Astrocyte (in vitro differentiated cells and primary cell): Measurements from ENCODE around the gene BPIFB3. TPM values are rescaled to one million over a fixed set of nuclear protein-coding genes. Genes with fewer than 3 reads are reported as not detected.

Experiments used
- DNase-seq: peaks from one replicate; pipeline ENCODE4 v3.0.0-alpha.2; 2010; ENCODE audit warnings: low read depth
- FAIRE-seq: peaks from 2 replicates; lab custom pipeline; 2011; peaks lifted over from hg19 to GRCh38; lab: Jason Lieb, UNC
- H2AFZ ChIP-seq: 2 replicates; pipeline ENCODE4 v1.6.0; 2012; ENCODE audit warnings: low read depth, low read length, inconsistent platforms
- H3K27ac ChIP-seq: 2 replicates; pipeline ENCODE4 v1.5.1; 2011; ENCODE audit warnings: low read depth, low read length, inconsistent platforms
- H3K27me3 ChIP-seq: 2 replicates; pipeline ENCODE4 v1.6.0; 2011; ENCODE audit warnings: low read length, inconsistent platforms; ENCODE audit not compliant: insufficient read depth
- H3K36me3 ChIP-seq: 2 replicates; pipeline ENCODE4 v1.5.1; 2011; ENCODE audit warnings: low read length, inconsistent platforms; ENCODE audit not compliant: insufficient read depth
- H3K4me1 ChIP-seq: 2 replicates; pipeline ENCODE4 v1.5.1; 2011; ENCODE audit warnings: low read length, inconsistent platforms; ENCODE audit not compliant: insufficient read depth
- H3K4me2 ChIP-seq: 2 replicates; pipeline ENCODE4 v1.6.0; 2012; ENCODE audit warnings: low read length, inconsistent platforms
- H3K4me3 ChIP-seq: 2 replicates; pipeline ENCODE4 v1.5.1; 2011; ENCODE audit warnings: low read depth, mild to moderate bottlenecking, low read length, inconsistent platforms; ENCODE audit not compliant: insufficient read depth
- H3K79me2 ChIP-seq: 2 replicates; pipeline ENCODE4 v1.6.0; 2012; ENCODE audit warnings: mild to moderate bottlenecking, low read length, inconsistent platforms; ENCODE audit not compliant: insufficient read depth
- H3K9ac ChIP-seq: 2 replicates; pipeline ENCODE4 v1.6.0; 2012; ENCODE audit warnings: mild to moderate bottlenecking, low read length, inconsistent platforms
- H3K9me3 ChIP-seq: 2 replicates; pipeline ENCODE4 v1.5.1; 2012; ENCODE audit warnings: low read depth, mild to moderate bottlenecking, low read length, inconsistent platforms; ENCODE audit not compliant: insufficient read depth
- H4K20me1 ChIP-seq: 2 replicates; pipeline ENCODE4 v1.6.0; 2012; ENCODE audit warnings: low read length, inconsistent platforms; ENCODE audit not compliant: insufficient read depth
- H3K27ac Mint-ChIP-seq: one replicate; pipeline ENCODE4 v1.8.0; 2021; ENCODE audit warnings: mild to moderate bottlenecking, mixed read lengths; ENCODE audit not compliant: unreplicated experiment
- H3K27me3 Mint-ChIP-seq: one replicate; pipeline ENCODE4 v1.8.0; 2021; ENCODE audit warnings: low read depth, mixed read lengths; ENCODE audit not compliant: unreplicated experiment
- H3K36me3 Mint-ChIP-seq: one replicate; pipeline ENCODE4 v1.8.0; 2021; ENCODE audit warnings: low read depth, mixed read lengths; ENCODE audit not compliant: unreplicated experiment
- H3K4me1 Mint-ChIP-seq: one replicate; pipeline ENCODE4 v1.8.0; 2021; ENCODE audit warnings: low read depth, mixed read lengths; ENCODE audit not compliant: unreplicated experiment
- H3K4me3 Mint-ChIP-seq: one replicate; pipeline ENCODE4 v1.8.0; 2021; ENCODE audit warnings: mild to moderate bottlenecking, moderate library complexity, mixed read lengths; ENCODE audit not compliant: unreplicated experiment
- H3K9me3 Mint-ChIP-seq: one replicate; pipeline ENCODE4 v1.8.0; 2021; ENCODE audit warnings: mild to moderate bottlenecking, mixed read lengths; ENCODE audit not compliant: unreplicated experiment
- EZH2 ChIP-seq: IDR thresholded peaks from 2 replicates; pipeline ENCODE4 v1.6.1; 2012; ENCODE audit warnings: mild to moderate bottlenecking, low read length, inconsistent platforms; ENCODE audit not compliant: insufficient read depth
- total RNA-seq: library from RNA; stranded (reverse); gene quantifications from 2 replicates; pipeline ENCODE4 v1.2.1, GENCODE V29; 2021
- TF ChIP-seq, protein P1 (sequence below): IDR thresholded peaks from 2 replicates; pipeline ENCODE4 v1.5.1; 2011; ENCODE audit warnings: low read depth, mild to moderate bottlenecking, inconsistent platforms, low read length, moderate library complexity; ENCODE audit not compliant: insufficient read depth

BPIFB3 gene
- total RNA-seq, 1 donor from 2014 or later: not detected

DNA sequence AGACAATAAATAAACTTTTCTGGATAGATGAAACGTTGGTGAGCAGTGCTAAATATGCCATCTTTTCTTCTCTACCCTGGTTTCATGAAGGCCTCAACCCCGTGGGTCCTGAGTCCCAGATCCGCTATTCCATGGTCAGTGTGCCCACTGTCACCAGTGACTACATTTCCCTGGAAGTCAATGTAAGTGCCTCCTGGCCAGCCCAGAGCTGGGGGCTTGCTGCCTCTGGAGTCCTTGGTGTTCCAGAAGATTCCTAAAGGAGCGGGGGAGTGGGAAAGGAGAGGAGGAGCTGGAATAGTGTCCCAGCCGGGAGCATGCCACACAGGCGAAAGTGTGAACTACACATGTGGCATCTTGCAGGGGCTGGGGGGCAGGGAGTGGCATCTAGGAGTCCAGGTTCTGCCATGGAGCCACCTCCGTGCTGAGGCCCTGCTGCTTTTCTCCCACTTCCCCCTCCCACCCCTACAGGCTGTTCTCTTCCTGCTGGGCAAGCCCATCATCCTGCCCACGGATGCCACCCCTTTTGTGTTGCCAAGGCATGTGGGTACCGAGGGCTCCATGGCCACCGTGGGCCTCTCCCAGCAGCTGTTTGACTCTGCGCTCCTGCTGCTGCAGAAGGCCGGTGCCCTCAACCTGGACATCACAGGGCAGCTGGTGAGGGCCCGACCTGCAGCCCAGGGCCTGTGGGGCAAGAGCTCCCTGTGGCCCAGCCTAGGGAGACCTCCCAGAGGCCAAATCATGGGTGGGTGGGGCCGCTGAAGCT lies 35.4 kb upstream of the BPIFB3 start:
- no peaks in the 10 kb centered on the region for H3K36me3 ChIP-seq
- no peaks in the 10 kb centered on the region for H3K9me3 ChIP-seq
- H3K36me3 Mint-ChIP-seq: no peaks in the 10 kb centered on the region
- no peak overlapping the region for H3K4me3 ChIP-seq
- no peaks in the 10 kb centered on the region for H3K4me1 ChIP-seq
- no peaks in the 10 kb centered on the region for H3K4me1 Mint-ChIP-seq
- H3K79me2 ChIP-seq: no peaks in the 10 kb centered on the region
- no peaks in the 10 kb centered on the region for H3K27me3 ChIP-seq
- H3K27me3 Mint-ChIP-seq: peaks cover 71% of the 10 kb centered on the region
- no peak overlapping the region for H3K9ac ChIP-seq
- TF ChIP-seq, protein P1, sequence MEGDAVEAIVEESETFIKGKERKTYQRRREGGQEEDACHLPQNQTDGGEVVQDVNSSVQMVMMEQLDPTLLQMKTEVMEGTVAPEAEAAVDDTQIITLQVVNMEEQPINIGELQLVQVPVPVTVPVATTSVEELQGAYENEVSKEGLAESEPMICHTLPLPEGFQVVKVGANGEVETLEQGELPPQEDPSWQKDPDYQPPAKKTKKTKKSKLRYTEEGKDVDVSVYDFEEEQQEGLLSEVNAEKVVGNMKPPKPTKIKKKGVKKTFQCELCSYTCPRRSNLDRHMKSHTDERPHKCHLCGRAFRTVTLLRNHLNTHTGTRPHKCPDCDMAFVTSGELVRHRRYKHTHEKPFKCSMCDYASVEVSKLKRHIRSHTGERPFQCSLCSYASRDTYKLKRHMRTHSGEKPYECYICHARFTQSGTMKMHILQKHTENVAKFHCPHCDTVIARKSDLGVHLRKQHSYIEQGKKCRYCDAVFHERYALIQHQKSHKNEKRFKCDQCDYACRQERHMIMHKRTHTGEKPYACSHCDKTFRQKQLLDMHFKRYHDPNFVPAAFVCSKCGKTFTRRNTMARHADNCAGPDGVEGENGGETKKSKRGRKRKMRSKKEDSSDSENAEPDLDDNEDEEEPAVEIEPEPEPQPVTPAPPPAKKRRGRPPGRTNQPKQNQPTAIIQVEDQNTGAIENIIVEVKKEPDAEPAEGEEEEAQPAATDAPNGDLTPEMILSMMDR: no peak
- no peak for TF ChIP-seq EZH2
- DNase-seq (no peak), FAIRE-seq (no peak)
- no peaks in the 10 kb centered on the region for H4K20me1 ChIP-seq
- H3K4me2 ChIP-seq: no peak overlapping the region
- no peak overlapping the region for H2AFZ ChIP-seq
- no peak overlapping the region for H3K4me3 Mint-ChIP-seq
- H3K27ac ChIP-seq: no peak overlapping the region
- H3K9me3 Mint-ChIP-seq: no peaks in the 10 kb centered on the region
- H3K27ac Mint-ChIP-seq: no peak overlapping the region

- H3K27me3 Mint-ChIP-seq: peaks cover 65% of the 10 kb centered on the region
- H4K20me1 ChIP-seq: no peaks in the 10 kb centered on the region
- no peaks in the 10 kb centered on the region for H3K36me3 Mint-ChIP-seq
- H3K79me2 ChIP-seq: no peaks in the 10 kb centered on the region
- H3K4me1 ChIP-seq: no peaks in the 10 kb centered on the region
- no peaks in the 10 kb centered on the region for H3K4me1 Mint-ChIP-seq
- no peak for TF ChIP-seq EZH2
- TF ChIP-seq, protein P1: no peak
- H3K4me3 ChIP-seq: no peak overlapping the region
- H3K4me3 Mint-ChIP-seq: no peak overlapping the region
- no peak overlapping the region for H3K27ac Mint-ChIP-seq
- H3K27me3 ChIP-seq: no peaks in the 10 kb centered on the region
- H3K4me2 ChIP-seq: no peak overlapping the region
- FAIRE-seq (no peak), DNase-seq (no peak)
- H3K36me3 ChIP-seq: no peaks in the 10 kb centered on the region
- no peak overlapping the region for H2AFZ ChIP-seq
- H3K27ac ChIP-seq: no peak overlapping the region
- H3K9ac ChIP-seq: no peak overlapping the region
- no peaks in the 10 kb centered on the region for H3K9me3 ChIP-seq
- no peaks in the 10 kb centered on the region for H3K9me3 Mint-ChIP-seq
These were observed 34.0 kb upstream of the BPIFB3 start for GRCh38 chr20:33019465-33020277.
